ENCODE measurements around the gene ASIC3. TPM values are rescaled to one million over a fixed set of nuclear protein-coding genes. Genes with fewer than 3 reads are reported as not detected.

The ASIC3 gene
- total and polyA plus RNA-seq, 10 donors, result 1.1 to 5.0 (median 2.8) TPM

DNA sequence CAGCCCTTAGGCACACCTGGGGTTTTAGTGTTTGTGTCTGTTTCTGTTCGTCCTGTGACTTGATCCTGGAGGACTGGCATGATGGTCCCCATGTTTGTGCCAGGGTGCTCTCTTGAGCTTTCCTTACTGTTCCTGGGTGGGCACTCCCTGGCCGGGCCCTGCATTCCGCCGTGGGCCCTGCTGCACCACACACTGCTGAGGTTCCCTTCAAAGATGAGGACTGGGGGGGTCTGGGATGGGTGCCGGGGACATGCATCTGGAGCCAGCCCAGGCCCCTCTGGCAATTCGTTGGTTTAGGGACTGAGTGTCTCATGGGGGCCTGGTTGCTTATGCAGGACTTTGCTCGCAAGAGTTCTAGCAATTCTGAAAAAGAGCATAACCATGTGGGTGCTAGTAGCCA lies 42.7 kb downstream of the ASIC3 start:
- WGBS, 5 donors, result 85 to 94% (median 93%) methylated on average over 7 of the region's 7 CpGs
- H3K4me3 ChIP-seq, result no peak overlapping the region
- intact Hi-C loops (cut with DNase I; ENCODE audit: low total_unique reads), result no loop called here
- TF ChIP-seq, protein P1, sequence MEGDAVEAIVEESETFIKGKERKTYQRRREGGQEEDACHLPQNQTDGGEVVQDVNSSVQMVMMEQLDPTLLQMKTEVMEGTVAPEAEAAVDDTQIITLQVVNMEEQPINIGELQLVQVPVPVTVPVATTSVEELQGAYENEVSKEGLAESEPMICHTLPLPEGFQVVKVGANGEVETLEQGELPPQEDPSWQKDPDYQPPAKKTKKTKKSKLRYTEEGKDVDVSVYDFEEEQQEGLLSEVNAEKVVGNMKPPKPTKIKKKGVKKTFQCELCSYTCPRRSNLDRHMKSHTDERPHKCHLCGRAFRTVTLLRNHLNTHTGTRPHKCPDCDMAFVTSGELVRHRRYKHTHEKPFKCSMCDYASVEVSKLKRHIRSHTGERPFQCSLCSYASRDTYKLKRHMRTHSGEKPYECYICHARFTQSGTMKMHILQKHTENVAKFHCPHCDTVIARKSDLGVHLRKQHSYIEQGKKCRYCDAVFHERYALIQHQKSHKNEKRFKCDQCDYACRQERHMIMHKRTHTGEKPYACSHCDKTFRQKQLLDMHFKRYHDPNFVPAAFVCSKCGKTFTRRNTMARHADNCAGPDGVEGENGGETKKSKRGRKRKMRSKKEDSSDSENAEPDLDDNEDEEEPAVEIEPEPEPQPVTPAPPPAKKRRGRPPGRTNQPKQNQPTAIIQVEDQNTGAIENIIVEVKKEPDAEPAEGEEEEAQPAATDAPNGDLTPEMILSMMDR (IDR thresholded peaks at IDR 0.05 in 8 of 11, conservative IDR thresholded peaks at IDR 0.05 in 3 of 11), result no peak
- TF ChIP-seq POLR2AphosphoS5 (IDR thresholded peaks at IDR 0.05) (no peak), POLR2A (IDR thresholded peaks at IDR 0.05) (no peak)
- peaks cover 0 to 12% (median 0%) of the 10 kb centered on the region in 6 donors for H3K36me3 ChIP-seq
- no peak for DNase-seq
- H3K27me3 ChIP-seq (replicated peaks in 1 of 7), result peaks cover 0 to 19% (median 0%) of the 10 kb centered on the region in 7 donors
- peaks cover 32 to 79% (median 55%) of the 10 kb centered on the region in 6 donors for H3K4me1 ChIP-seq
- peak overlapping the region in 1 of 8 donors; percentile 4 for H3K27ac ChIP-seq
- H3K9me3 ChIP-seq, result no peaks in the 10 kb centered on the region

DNA sequence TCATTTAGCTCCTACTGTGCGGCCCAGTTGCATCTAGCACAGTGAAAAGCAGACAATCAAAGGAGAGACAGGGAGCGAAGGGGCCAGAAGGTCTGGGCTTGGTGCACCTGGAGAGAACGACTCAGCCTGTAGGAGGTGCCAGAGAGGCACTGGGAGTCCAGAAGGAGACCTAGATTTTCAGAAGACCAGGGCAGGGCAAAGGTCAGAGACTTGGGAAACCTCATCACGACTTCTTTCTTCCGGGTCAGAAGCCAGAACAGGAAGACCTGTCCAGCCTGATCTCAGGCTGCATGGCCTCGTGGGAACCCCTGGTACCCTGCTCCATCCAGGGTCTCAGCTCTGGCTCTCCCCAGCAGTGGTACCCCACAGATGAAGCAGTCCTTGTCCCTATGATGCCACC lies 43.1 kb downstream of the ASIC3 start:
- no peak for DNase-seq
- Histone ChIP-seq H3K4me3 (no peak overlapping the region), H3K36me3 (peaks cover 0 to 16% (median 0%) of the 10 kb centered on the region in 6 donors), H3K27ac (peak overlapping the region in 1 of 8 donors; percentile 4), H3K4me1 (peaks cover 32 to 78% (median 55%) of the 10 kb centered on the region in 6 donors), H3K9me3 (no peaks in the 10 kb centered on the region), H3K27me3 (replicated peaks in 1 of 7) (peaks cover 0 to 19% (median 0%) of the 10 kb centered on the region in 7 donors)
- intact Hi-C loops (cut with DNase I; ENCODE audit: low total_unique reads), result no loop called here
- 54 to 65% (median 60%) methylated on average over 6 of the region's 6 CpGs for WGBS, 5 donors
- TF ChIP-seq, protein P1 (IDR thresholded peaks at IDR 0.05 in 8 of 11, conservative IDR thresholded peaks at IDR 0.05 in 3 of 11), result peak in 7 of 11 experiments; percentile 14 to 52 (median 36)
- TF ChIP-seq POLR2AphosphoS5 (IDR thresholded peaks at IDR 0.05), result no peak

DNA sequence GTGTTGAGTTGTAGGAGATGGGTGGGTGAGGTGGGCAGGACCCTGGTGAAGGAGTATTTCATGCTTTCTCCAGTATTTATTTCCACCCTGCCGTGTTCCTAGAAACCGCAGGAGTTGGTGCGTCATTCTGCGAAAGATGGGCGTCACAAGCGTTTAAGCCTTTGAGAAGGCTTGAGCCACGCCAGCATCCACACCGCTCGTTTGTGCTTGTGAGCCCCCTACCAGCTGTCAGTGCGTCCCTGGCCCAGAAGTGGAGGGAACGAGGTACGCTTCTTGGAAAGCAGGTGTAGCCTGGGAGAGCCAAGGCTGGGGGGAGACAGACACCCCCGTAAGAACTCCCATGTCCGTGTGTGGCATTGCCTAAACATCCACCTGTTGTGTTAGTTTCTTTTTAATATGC lies 43.7 kb downstream of the ASIC3 start:
- 89 to 96% (median 91%) methylated on average over 14 of the region's 14 CpGs for WGBS, 5 donors
- H3K27ac ChIP-seq, result no peak overlapping the region
- H3K4me1 ChIP-seq, result peaks cover 32 to 76% (median 54%) of the 10 kb centered on the region in 6 donors
- H3K36me3 ChIP-seq, result peaks cover 0 to 21% (median 0%) of the 10 kb centered on the region in 6 donors
- intact Hi-C loops (cut with DNase I; ENCODE audit: low total_unique reads), result no loop called here
- H3K4me3 ChIP-seq, result no peak overlapping the region
- no peak for TF ChIP-seq POLR2A (IDR thresholded peaks at IDR 0.05)
- TF ChIP-seq POLR2AphosphoS5 (IDR thresholded peaks at IDR 0.05), result no peak
- TF ChIP-seq, protein P1 (IDR thresholded peaks at IDR 0.05 in 8 of 11, conservative IDR thresholded peaks at IDR 0.05 in 3 of 11), result no peak
- peaks cover 0 to 16% (median 0%) of the 10 kb centered on the region in 7 donors for H3K27me3 ChIP-seq (replicated peaks in 1 of 7)
- no peak for DNase-seq
- no peaks in the 10 kb centered on the region for H3K9me3 ChIP-seq

DNA sequence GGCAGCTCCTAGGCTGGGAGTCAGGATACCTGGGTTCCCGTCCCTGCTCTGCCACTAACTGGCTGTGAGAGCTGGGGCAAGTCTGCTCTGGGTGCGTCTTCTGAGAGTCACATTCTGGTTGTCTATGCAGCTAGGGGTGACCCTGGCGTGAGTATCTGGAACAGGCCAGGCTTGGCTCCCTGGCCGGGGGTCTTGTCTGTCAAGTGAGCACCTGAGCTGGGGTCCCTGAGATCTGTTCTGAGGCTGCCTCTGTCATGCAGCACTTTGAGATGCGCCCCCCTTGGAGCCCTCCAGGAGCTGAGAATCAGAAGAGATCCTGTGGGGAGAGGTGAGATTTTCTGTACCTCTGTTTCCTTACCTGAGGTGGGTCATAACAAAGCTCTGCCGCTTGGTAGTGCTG lies 45.4 kb downstream of the ASIC3 start:
- Histone ChIP-seq H3K9me3 (no peaks in the 10 kb centered on the region), H3K27ac (no peak overlapping the region), H3K36me3 (peaks cover 0 to 21% (median 0%) of the 10 kb centered on the region in 6 donors), H3K4me3 (no peak overlapping the region), H3K4me1 (peaks cover 20 to 63% (median 37%) of the 10 kb centered on the region in 6 donors), H3K27me3 (replicated peaks in 1 of 7) (no peaks in the 10 kb centered on the region)
- TF ChIP-seq POLR2A (IDR thresholded peaks at IDR 0.05) (no peak), POLR2AphosphoS5 (IDR thresholded peaks at IDR 0.05) (no peak)
- TF ChIP-seq, protein P1 (IDR thresholded peaks at IDR 0.05 in 8 of 11, conservative IDR thresholded peaks at IDR 0.05 in 3 of 11), result no peak
- intact Hi-C loops (cut with DNase I; ENCODE audit: low total_unique reads), result no loop called here
- no peak for DNase-seq
- WGBS, 5 donors, result 92 to 97% (median 95%) methylated on average over 4 to 6 of the region's 6 CpGs
